Adrenal gland (tissue), 5 donors: ENCODE data around the gene PIK3IP1.

Experiments
- CTCF ChIP-seq, 6 experiments: fragments of 450-650 bp in 4 of 6; fragments of 200-600 bp in 2 of 6; sonication (generic) in 1 of 6; IDR thresholded peaks; 1 replicate in 5 of 6; 2 replicates in 1 of 6; pipeline versions ENCODE4 v1.5.1 to v1.8.0; 2016 to 2021; ENCODE audit warnings: antibody characterized with exemption in 6 of 6, mild to moderate bottlenecking in 2 of 6, moderate library complexity in 1 of 6
- POLR2A ChIP-seq, 2 donors: fragments of 450-650 bp; IDR thresholded peaks; one replicate each; pipeline ENCODE4 v1.6.1; 2017; ENCODE audit warnings: antibody characterized with exemption in 2 of 2, mild to moderate bottlenecking in 2 of 2, moderate library complexity in 1 of 2
- donor health status: DM: no; HTN: no; CAD: no.

DNA sequence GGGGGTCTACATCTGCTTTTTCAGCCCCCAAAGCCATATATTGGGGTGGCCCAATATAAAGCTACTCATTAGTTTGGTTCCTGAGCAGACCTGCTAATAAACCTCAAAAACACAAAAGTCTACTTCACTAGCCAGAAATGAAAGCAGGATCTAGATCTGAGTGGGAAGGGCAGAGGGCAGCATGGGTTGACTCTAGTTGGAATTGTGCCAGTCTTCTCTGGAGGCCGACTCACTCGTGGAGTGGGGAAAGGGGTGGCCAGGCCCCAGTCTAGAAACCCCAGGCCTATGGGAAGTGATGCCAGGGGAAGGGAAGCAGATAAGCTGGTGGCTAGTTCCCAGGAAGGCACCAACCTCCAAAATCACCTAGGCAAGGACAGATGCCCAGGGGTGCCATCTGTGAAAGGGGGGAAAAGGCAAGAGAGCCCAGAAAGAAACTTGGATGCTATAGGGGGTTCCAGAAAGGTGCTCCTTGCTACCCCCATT is 48.5 kb upstream of the PIK3IP1 start:
- TF ChIP-seq CTCF (IDR thresholded peaks at IDR 0.05) (no peak), POLR2A (IDR thresholded peaks at IDR 0.05) (no peak)
